Measurements from ENCODE around the gene PRM2.

GRCh38 chr16:11297492-11298142 is 21.3 kb upstream of the PRM2 start:
- TF ChIP-seq SUZ12 (IDR thresholded peaks at IDR 0.05) (no peak), ARNT (IDR thresholded peaks at IDR 0.05) (no peak), HDGF (IDR thresholded peaks at IDR 0.05; ENCODE audit: borderline replicate concordance) (no peak), ELF4 (IDR thresholded peaks at IDR 0.05) (no peak), TARDBP (IDR thresholded peaks at IDR 0.05) (no peak), L3MBTL2 (conservative IDR thresholded peaks at IDR 0.05) (no peak), CTBP1 (IDR thresholded peaks at IDR 0.05; ENCODE audit: borderline replicate concordance) (no peak), PKNOX1 (IDR thresholded peaks at IDR 0.05) (no peak), FOXK2 (IDR thresholded peaks at IDR 0.05) (no peak), FOXA1 (IDR thresholded peaks at IDR 0.05) (no peak)
